GM21576 (cell line): ENCODE data around the gene PKD2.
"Not testable (repeated sequence)": the region's sequence is repeated elsewhere in the genome, so short reads cannot be mapped to it uniquely, and the experiment has no call there.

Experiments used
- ATAC-seq: cut with Tn5 transposase; IDR thresholded peaks from one replicate; pipeline ENCODE4 v1.9.1; 2021; ENCODE audit warnings: mild to moderate bottlenecking, moderate library complexity; ENCODE audit not compliant: unreplicated experiment

The PKD2 gene

GRCh38 chr4:88062843-88063242 is 55.4 kb downstream of the PKD2 start:
- ATAC-seq = no peak

GRCh38 chr4:88063634-88064296 is 56.3 kb downstream of the PKD2 start:
- ATAC-seq = no peak

- no peak for ATAC-seq
Observed at GRCh38 chr4:88064410-88064809, 57.0 kb downstream of the PKD2 start.

GRCh38 chr4:88070031-88070430 is 62.6 kb downstream of the PKD2 start:
- ATAC-seq = no peak

- no peak for ATAC-seq
Observed at GRCh38 chr4:88075336-88075735, 67.9 kb downstream of the PKD2 start.

- ATAC-seq = no peak
Observed at GRCh38 chr4:88077911-88078524, 70.6 kb downstream of the PKD2 start.

GRCh38 chr4:88078579-88078978 is 71.1 kb downstream of the PKD2 start:
- no peak for ATAC-seq

GRCh38 chr4:88080626-88081025 is 73.2 kb downstream of the PKD2 start:
- no peak for ATAC-seq

GRCh38 chr4:88087004-88087403 is 79.6 kb downstream of the PKD2 start:
- ATAC-seq = no peak

- no peak for ATAC-seq
Observed at GRCh38 chr4:88090898-88091297, 83.5 kb downstream of the PKD2 start.

- ATAC-seq = no peak
Observed at GRCh38 chr4:88091378-88091777, 83.9 kb downstream of the PKD2 start.

GRCh38 chr4:88093874-88094273 is 86.4 kb downstream of the PKD2 start:
- no peak for ATAC-seq

GRCh38 chr4:88097301-88097700 is 89.9 kb downstream of the PKD2 start:
- ATAC-seq = no peak

- ATAC-seq = no peak
Observed at GRCh38 chr4:88097781-88098180, 90.3 kb downstream of the PKD2 start.

GRCh38 chr4:88098993-88099752 is 91.7 kb downstream of the PKD2 start:
- ATAC-seq = no peak

- ATAC-seq = no peak
Observed at GRCh38 chr4:88101165-88101564, 93.7 kb downstream of the PKD2 start.

- no peak for ATAC-seq
Observed at GRCh38 chr4:88102026-88102425, 94.6 kb downstream of the PKD2 start.

GRCh38 chr4:88104902-88105610 is 97.6 kb downstream of the PKD2 start:
- no peak for ATAC-seq

- no peak for ATAC-seq
Observed at GRCh38 chr4:88106205-88106604, 98.8 kb downstream of the PKD2 start.

GRCh38 chr4:88107406-88108107 is 100.1 kb downstream of the PKD2 start:
- ATAC-seq = no peak

GRCh38 chr4:88108108-88108465 is 100.7 kb downstream of the PKD2 start:
- not testable (repeated sequence) for ATAC-seq
